Stomach (tissue), 4 donors: Measurements from ENCODE around the gene DUSP28.

Source experiments
- EP300 ChIP-seq: sonication (generic); formaldehyde crosslinking; IDR thresholded peaks from one replicate; pipeline ENCODE4 v1.6.1; 2017; ENCODE audit warnings: antibody characterized with exemption
- POLR2A ChIP-seq, 4 donors: fragments of 450-650 bp; IDR thresholded peaks; one replicate each; pipeline ENCODE4 v1.6.1; 2016; ENCODE audit warnings: antibody characterized with exemption in 4 of 4, control low read depth in 2 of 4, mild to moderate bottlenecking in 1 of 4, moderate library complexity in 1 of 4
- TF ChIP-seq, protein P1 (sequence below), 7 experiments: fragments of 450-650 bp in 4 of 7; fragments of 200-600 bp in 3 of 7; sonication (generic) in 3 of 7; IDR thresholded peaks; one replicate each; pipeline ENCODE4 v1.5.1; 2016 to 2019; ENCODE audit warnings: antibody characterized with exemption in 7 of 7, control low read depth in 2 of 7, mild to moderate bottlenecking in 1 of 7

- TF ChIP-seq, protein P1, sequence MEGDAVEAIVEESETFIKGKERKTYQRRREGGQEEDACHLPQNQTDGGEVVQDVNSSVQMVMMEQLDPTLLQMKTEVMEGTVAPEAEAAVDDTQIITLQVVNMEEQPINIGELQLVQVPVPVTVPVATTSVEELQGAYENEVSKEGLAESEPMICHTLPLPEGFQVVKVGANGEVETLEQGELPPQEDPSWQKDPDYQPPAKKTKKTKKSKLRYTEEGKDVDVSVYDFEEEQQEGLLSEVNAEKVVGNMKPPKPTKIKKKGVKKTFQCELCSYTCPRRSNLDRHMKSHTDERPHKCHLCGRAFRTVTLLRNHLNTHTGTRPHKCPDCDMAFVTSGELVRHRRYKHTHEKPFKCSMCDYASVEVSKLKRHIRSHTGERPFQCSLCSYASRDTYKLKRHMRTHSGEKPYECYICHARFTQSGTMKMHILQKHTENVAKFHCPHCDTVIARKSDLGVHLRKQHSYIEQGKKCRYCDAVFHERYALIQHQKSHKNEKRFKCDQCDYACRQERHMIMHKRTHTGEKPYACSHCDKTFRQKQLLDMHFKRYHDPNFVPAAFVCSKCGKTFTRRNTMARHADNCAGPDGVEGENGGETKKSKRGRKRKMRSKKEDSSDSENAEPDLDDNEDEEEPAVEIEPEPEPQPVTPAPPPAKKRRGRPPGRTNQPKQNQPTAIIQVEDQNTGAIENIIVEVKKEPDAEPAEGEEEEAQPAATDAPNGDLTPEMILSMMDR (IDR thresholded peaks at IDR 0.05) = no peak
- TF ChIP-seq POLR2A (IDR thresholded peaks at IDR 0.05) (no peak), EP300 (no peak)
Measured at GRCh38 chr2:240559286-240559685, 871 bp upstream of the DUSP28 start.
